Skin epidermis (tissue), 12 donors: ENCODE results near the gene HS6ST1.

Experiments used
- H3K27ac ChIP-seq, 21 experiments: fragments of 200-600 bp; sonication (generic) in 11 of 21; one replicate each; pipeline ENCODE4 v1.5.0; 2020; ENCODE audit warnings: mild to moderate bottlenecking in 3 of 21, inconsistent platforms in 2 of 21, moderate library complexity in 2 of 21
- H3K4me3 ChIP-seq, 7 experiments: fragments of 200-600 bp; sonication (generic) in 2 of 7; one replicate each; pipeline ENCODE4 v1.5.0; 2020; ENCODE audit warnings: inconsistent platforms in 2 of 7, mild to moderate bottlenecking in 2 of 7, moderate library complexity in 1 of 7

Gene HS6ST1

GRCh38 chr2:128232965-128233789 lies 85.5 kb downstream of the HS6ST1 start:
- H3K4me3 ChIP-seq = peak overlapping the region; percentile 48 to 68 (median 65)
- peak overlapping the region in 10 of 21 experiments; percentile 14 to 79 (median 66) for H3K27ac ChIP-seq

GRCh38 chr2:128228894-128229293 lies 89.8 kb downstream of the HS6ST1 start:
- Histone ChIP-seq H3K27ac (no peak overlapping the region), H3K4me3 (no peak overlapping the region)

GRCh38 chr2:128227862-128228261 lies 90.8 kb downstream of the HS6ST1 start:
- H3K27ac ChIP-seq = no peak overlapping the region

GRCh38 chr2:128219891-128220290 lies 98.8 kb downstream of the HS6ST1 start:
- Histone ChIP-seq H3K4me3 (peak overlapping the region in 2 of 7 experiments; percentile 21 to 31), H3K27ac (no peak overlapping the region)

More at GRCh38 chr2:128227862-128228261, 90.8 kb downstream of the HS6ST1 start:
- no peak overlapping the region for H3K4me3 ChIP-seq

DNA sequence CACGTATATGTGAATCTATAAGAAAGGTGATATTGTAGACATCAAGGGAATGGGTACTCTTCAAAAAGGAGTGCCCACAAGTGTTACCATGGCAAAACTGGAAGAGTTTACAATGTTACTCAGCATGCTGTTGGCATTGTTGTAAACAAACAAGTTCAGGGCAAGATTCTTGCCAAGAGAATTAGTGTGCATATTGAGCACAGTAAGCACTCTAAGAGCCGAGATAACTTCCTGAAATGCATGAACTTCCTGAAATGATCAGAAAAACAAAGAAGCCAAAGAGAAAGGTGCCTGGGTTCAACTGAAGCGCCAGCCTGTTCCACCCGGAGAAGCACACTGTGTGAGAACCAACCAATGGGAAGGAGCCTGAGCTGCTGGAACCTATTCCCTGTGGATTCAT lies 101.0 kb downstream of the HS6ST1 start:
- Histone ChIP-seq H3K27ac (no peak overlapping the region), H3K4me3 (no peak overlapping the region)

DNA sequence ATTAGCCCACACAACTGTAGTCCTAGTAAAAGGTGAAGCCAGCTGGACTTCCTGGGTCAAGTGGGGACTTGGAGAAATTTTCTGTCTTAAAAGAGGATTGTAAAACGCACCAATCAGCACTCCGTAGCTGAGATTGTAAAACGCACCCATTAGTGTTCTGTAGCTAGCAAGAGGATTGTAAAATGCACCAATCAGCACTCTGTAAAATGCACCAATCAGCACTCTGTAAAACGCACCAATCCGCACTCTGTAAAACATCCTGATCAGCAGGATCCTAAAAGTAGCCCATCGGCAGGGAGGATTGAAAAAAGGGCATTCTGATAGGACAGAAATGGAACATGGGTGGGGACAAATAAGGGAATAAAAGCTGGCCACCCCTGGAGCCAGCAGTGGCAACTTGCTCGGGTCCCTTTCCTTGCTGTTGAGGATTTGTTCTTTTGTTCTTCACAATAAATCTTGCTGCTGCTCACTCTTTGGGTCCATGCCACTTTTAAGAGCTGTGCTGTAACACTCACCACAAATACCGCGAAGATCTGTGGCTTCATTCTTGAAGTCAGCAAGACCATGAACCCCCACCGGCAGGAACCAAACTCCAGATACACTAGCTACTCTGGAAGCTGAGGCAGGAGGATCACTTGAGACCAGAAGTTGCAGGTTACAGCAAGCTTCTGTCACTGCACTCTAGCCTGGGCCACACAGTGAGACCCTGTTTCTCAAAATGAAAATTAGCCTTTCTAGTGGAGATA lies 102.6 kb downstream of the HS6ST1 start:
- H3K4me3 ChIP-seq = no peak overlapping the region
- H3K27ac ChIP-seq = no peak overlapping the region
